WTC11 (cell line): ENCODE results near the gene UCN3.
"Not testable (repeated sequence)": the region's sequence is repeated elsewhere in the genome, so short reads cannot be mapped to it uniquely, and the experiment has no call there.

ENCODE experiments used
- CREB1 ChIP-seq: sonication (generic); formaldehyde crosslinking; IDR thresholded peaks from 2 replicates; pipeline ENCODE4 v1.8.0; 2023; ENCODE audit warnings: mild to moderate bottlenecking, missing genetic modification reagents
- CTCF ChIP-seq: fragments of 200-600 bp; IDR thresholded peaks from 2 replicates; pipeline ENCODE4 v1.8.0; 2022; ENCODE audit warnings: antibody characterized with exemption

- TF ChIP-seq CREB1 (CRISPR knock-in tag); CTCF: not testable (repeated sequence)
Observed at GRCh38 chr10:5379202-5379601, 14.4 kb downstream of the UCN3 start.
